Stromal cell of bone marrow (primary cell): ENCODE data around the gene KIAA0513.

Experiments
- DNase-seq: peaks from one replicate; pipeline ENCODE4 v3.0.0-alpha.2; 2012; ENCODE audit warnings: low read depth

The KIAA0513 gene

GRCh38 chr16:85136213-85136701, 108.7 kb downstream of the KIAA0513 start:
- no peak for DNase-seq

- peak; percentile 41 for DNase-seq
Observed at GRCh38 chr16:85136702-85137322, 109.2 kb downstream of the KIAA0513 start.

- DNase-seq, result peak; percentile 89
Observed at GRCh38 chr16:85137323-85138072, 109.9 kb downstream of the KIAA0513 start.

- DNase-seq, result no peak
Observed at GRCh38 chr16:85138073-85138824, 110.7 kb downstream of the KIAA0513 start.

GRCh38 chr16:85138825-85139627, 111.4 kb downstream of the KIAA0513 start:
- no peak for DNase-seq

- no peak for DNase-seq
Observed at GRCh38 chr16:85139881-85140339, 112.3 kb downstream of the KIAA0513 start.

GRCh38 chr16:85140455-85141012, 112.9 kb downstream of the KIAA0513 start:
- no peak for DNase-seq

- no peak for DNase-seq
Observed at GRCh38 chr16:85141491-85142128, 114.0 kb downstream of the KIAA0513 start.

GRCh38 chr16:85142129-85142513, 114.5 kb downstream of the KIAA0513 start:
- no peak for DNase-seq

- no peak for DNase-seq
Observed at GRCh38 chr16:85142771-85143211, 115.2 kb downstream of the KIAA0513 start.
